Fibroblast of lung (primary cell): Measurements from ENCODE around the gene LGI1.

Source experiments
- EZH2 ChIP-seq: IDR thresholded peaks from 2 replicates; pipeline ENCODE4 v1.5.1; 2012; ENCODE audit warnings: low read length, control low read depth, mild to moderate bottlenecking; ENCODE audit errors: missing control alignments
- TF ChIP-seq, protein P1 (sequence below), 2 donors: IDR thresholded peaks in 1 of 2; conservative IDR thresholded peaks in 1 of 2; 1 replicate in 1 of 2; 2 replicates in 1 of 2; pipeline ENCODE4 v1.5.1; 2011 to 2012; ENCODE audit warnings: low read length in 2 of 2, control low read depth in 1 of 2, inconsistent platforms in 1 of 2, low read depth in 1 of 2, mild to moderate bottlenecking in 1 of 2

DNA sequence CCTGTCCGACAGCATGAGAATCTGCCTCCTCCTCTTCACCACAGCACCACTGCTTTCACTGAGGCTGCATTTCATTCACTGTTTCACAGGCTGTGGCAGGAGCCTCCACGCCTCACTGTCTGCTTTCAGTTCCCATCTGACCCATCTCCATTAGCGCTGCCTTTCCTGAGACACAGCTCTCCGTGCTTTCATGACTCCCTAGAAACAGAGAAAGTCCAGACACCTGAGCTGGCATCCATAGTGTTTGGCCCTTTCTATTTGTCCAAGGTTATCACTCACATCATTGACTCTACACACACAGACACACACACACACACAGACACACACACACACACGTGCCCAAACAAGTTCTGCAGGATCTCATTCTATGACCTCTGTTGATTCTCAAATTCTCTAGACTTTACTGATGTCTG, 5.2 kb downstream of the LGI1 start:
- TF ChIP-seq EZH2, result no peak
- TF ChIP-seq, protein P1, sequence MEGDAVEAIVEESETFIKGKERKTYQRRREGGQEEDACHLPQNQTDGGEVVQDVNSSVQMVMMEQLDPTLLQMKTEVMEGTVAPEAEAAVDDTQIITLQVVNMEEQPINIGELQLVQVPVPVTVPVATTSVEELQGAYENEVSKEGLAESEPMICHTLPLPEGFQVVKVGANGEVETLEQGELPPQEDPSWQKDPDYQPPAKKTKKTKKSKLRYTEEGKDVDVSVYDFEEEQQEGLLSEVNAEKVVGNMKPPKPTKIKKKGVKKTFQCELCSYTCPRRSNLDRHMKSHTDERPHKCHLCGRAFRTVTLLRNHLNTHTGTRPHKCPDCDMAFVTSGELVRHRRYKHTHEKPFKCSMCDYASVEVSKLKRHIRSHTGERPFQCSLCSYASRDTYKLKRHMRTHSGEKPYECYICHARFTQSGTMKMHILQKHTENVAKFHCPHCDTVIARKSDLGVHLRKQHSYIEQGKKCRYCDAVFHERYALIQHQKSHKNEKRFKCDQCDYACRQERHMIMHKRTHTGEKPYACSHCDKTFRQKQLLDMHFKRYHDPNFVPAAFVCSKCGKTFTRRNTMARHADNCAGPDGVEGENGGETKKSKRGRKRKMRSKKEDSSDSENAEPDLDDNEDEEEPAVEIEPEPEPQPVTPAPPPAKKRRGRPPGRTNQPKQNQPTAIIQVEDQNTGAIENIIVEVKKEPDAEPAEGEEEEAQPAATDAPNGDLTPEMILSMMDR (conservative IDR thresholded peaks at IDR 0.05 in 1 of 2, IDR thresholded peaks at IDR 0.05 in 1 of 2; ENCODE audit: low read depth in 1 of 2, low read length in 2 of 2), result no peak
